ENCODE results near the gene RBKS. TPM values are rescaled to one million over a fixed set of nuclear protein-coding genes. Genes with fewer than 3 reads are reported as not detected.

Gene RBKS
- total RNA-seq, 1 experiment from 2014 or later, result 1.7 TPM

GRCh38 chr2:27771202-27771547 is 119.0 kb downstream of the RBKS start:
- TF ChIP-seq TEAD4 (CRISPR knock-in tag; IDR thresholded peaks at IDR 0.05) (no peak), NFYB (CRISPR knock-in tag; conservative IDR thresholded peaks at IDR 0.05; ENCODE audit: low read depth) (no peak), ESRRA (CRISPR knock-in tag; IDR thresholded peaks at IDR 0.05; ENCODE audit: borderline replicate concordance) (no peak), E2F1 (CRISPR knock-in tag; IDR thresholded peaks at IDR 0.05) (no peak), GTF2I (CRISPR knock-in tag; conservative IDR thresholded peaks at IDR 0.05) (no peak), ZNF317 (CRISPR knock-in tag; IDR thresholded peaks at IDR 0.05; ENCODE audit: borderline replicate concordance, low read depth) (no peak), ZNF423 (CRISPR knock-in tag; IDR thresholded peaks at IDR 0.05) (no peak), ZNF425 (CRISPR knock-in tag; conservative IDR thresholded peaks at IDR 0.05) (no peak), CBFB (CRISPR knock-in tag; IDR thresholded peaks at IDR 0.05; ENCODE audit: low read depth) (no peak), ETV6 (CRISPR knock-in tag; IDR thresholded peaks at IDR 0.05) (no peak), HMGXB4 (CRISPR knock-in tag; IDR thresholded peaks at IDR 0.05) (no peak), JAZF1 (CRISPR knock-in tag; IDR thresholded peaks at IDR 0.05) (no peak), NFATC4 (CRISPR knock-in tag; IDR thresholded peaks at IDR 0.05) (no peak)

GRCh38 chr2:27766287-27766661 is 123.9 kb downstream of the RBKS start:
- no peak overlapping the region for H3K4me3 Mint-ChIP-seq
- H3K27me3 Mint-ChIP-seq (ENCODE audit: low read depth), result peaks cover 9% of the 10 kb centered on the region
- ChIA-PET CTCF (no interaction called here), POLR2A (interaction anchor here (1.0 to 1.4 kb wide), 2 partner anchors 14 kb away, joined by 3 to 13 read pairs; no protein-coding TSS in a partner anchor)
- peaks cover 5% of the 10 kb centered on the region for H3K4me1 Mint-ChIP-seq
- H3K27ac Mint-ChIP-seq, result no peak overlapping the region
- H3K9me3 Mint-ChIP-seq, result no peaks in the 10 kb centered on the region
- no peaks in the 10 kb centered on the region for H3K36me3 Mint-ChIP-seq
- no peak for ATAC-seq
- no peak for DNase-seq (ENCODE audit: low spot score)
- no peak for TF ChIP-seq NFE2L1 (CRISPR knock-in tag; IDR thresholded peaks at IDR 0.05)
- TF ChIP-seq ZSCAN18 (CRISPR knock-in tag; IDR thresholded peaks at IDR 0.05), result no peak
- no peak for TF ChIP-seq MAX (CRISPR knock-in tag; IDR thresholded peaks at IDR 0.05)
- no peak for TF ChIP-seq NFATC4 (CRISPR knock-in tag; IDR thresholded peaks at IDR 0.05)
- TF ChIP-seq GRHL2 (CRISPR knock-in tag; IDR thresholded peaks at IDR 0.05; ENCODE audit: insufficient replicate concordance, severe bottlenecking), result no peak
- no peak for TF ChIP-seq PRRX2 (CRISPR knock-in tag; IDR thresholded peaks at IDR 0.05)
- TF ChIP-seq PREB (CRISPR knock-in tag; IDR thresholded peaks at IDR 0.05; ENCODE audit: borderline replicate concordance), result no peak
- TF ChIP-seq SMAD3 (CRISPR knock-in tag; IDR thresholded peaks at IDR 0.05; ENCODE audit: borderline replicate concordance), result no peak
- TF ChIP-seq FOXJ3 (CRISPR knock-in tag; IDR thresholded peaks at IDR 0.05; ENCODE audit: borderline replicate concordance), result no peak
- no peak for TF ChIP-seq ZNF281 (CRISPR knock-in tag; IDR thresholded peaks at IDR 0.05)
- no peak for TF ChIP-seq FOXP1 (CRISPR knock-in tag; IDR thresholded peaks at IDR 0.05; ENCODE audit: borderline replicate concordance)
- no peak for TF ChIP-seq HMGXB4 (CRISPR knock-in tag; IDR thresholded peaks at IDR 0.05)

More at GRCh38 chr2:27771202-27771547, 119.0 kb downstream of the RBKS start:
- peak overlapping the region; percentile 96 for H3K4me3 Mint-ChIP-seq
- ChIA-PET POLR2A (interaction anchor here (0.9 kb wide), 1 partner anchor 19 kb away, joined by 3 read pairs; no protein-coding TSS in a partner anchor), CTCF (no interaction called here)
- peak overlapping the region; percentile 99 for H3K27ac Mint-ChIP-seq
- H3K9me3 Mint-ChIP-seq, result no peaks in the 10 kb centered on the region
- DNase-seq (ENCODE audit: low spot score), result no peak
- peak; percentile 4; the same call in 1 of the 2 replicates for ATAC-seq
- H3K4me1 Mint-ChIP-seq, result peaks cover 15% of the 10 kb centered on the region
- H3K27me3 Mint-ChIP-seq (ENCODE audit: low read depth), result peaks cover 9% of the 10 kb centered on the region
- peaks cover 12% of the 10 kb centered on the region for H3K36me3 Mint-ChIP-seq

Data from WTC11 (cell line).